ENCODE results near the gene JAG1.

DNA sequence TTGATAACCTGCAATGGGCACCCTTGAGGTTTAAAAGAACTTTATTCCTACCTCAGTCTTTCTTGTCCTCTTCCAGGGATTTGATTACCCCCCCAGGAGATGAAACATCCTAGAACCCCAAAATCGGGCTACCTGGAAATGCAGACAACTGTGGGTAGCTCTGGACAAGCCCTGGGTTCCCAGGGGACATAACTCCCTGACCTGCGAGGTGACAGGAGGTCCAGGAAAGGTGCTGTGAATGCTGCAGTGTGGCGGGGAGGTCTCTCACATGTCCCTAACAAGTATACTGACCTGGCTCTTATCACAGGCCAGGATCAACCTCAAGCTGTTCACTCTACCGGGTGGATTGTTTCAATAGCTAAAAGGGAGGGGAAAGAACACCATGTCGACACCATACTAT lies 11.6 kb downstream of the JAG1 start:
- no peak for TF ChIP-seq RAD21 (conservative IDR thresholded peaks at IDR 0.05)
- TF ChIP-seq, protein P1, sequence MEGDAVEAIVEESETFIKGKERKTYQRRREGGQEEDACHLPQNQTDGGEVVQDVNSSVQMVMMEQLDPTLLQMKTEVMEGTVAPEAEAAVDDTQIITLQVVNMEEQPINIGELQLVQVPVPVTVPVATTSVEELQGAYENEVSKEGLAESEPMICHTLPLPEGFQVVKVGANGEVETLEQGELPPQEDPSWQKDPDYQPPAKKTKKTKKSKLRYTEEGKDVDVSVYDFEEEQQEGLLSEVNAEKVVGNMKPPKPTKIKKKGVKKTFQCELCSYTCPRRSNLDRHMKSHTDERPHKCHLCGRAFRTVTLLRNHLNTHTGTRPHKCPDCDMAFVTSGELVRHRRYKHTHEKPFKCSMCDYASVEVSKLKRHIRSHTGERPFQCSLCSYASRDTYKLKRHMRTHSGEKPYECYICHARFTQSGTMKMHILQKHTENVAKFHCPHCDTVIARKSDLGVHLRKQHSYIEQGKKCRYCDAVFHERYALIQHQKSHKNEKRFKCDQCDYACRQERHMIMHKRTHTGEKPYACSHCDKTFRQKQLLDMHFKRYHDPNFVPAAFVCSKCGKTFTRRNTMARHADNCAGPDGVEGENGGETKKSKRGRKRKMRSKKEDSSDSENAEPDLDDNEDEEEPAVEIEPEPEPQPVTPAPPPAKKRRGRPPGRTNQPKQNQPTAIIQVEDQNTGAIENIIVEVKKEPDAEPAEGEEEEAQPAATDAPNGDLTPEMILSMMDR (IDR thresholded peaks at IDR 0.05; ENCODE audit: poor library complexity, severe bottlenecking) = no peak
- TF ChIP-seq, protein P2, sequence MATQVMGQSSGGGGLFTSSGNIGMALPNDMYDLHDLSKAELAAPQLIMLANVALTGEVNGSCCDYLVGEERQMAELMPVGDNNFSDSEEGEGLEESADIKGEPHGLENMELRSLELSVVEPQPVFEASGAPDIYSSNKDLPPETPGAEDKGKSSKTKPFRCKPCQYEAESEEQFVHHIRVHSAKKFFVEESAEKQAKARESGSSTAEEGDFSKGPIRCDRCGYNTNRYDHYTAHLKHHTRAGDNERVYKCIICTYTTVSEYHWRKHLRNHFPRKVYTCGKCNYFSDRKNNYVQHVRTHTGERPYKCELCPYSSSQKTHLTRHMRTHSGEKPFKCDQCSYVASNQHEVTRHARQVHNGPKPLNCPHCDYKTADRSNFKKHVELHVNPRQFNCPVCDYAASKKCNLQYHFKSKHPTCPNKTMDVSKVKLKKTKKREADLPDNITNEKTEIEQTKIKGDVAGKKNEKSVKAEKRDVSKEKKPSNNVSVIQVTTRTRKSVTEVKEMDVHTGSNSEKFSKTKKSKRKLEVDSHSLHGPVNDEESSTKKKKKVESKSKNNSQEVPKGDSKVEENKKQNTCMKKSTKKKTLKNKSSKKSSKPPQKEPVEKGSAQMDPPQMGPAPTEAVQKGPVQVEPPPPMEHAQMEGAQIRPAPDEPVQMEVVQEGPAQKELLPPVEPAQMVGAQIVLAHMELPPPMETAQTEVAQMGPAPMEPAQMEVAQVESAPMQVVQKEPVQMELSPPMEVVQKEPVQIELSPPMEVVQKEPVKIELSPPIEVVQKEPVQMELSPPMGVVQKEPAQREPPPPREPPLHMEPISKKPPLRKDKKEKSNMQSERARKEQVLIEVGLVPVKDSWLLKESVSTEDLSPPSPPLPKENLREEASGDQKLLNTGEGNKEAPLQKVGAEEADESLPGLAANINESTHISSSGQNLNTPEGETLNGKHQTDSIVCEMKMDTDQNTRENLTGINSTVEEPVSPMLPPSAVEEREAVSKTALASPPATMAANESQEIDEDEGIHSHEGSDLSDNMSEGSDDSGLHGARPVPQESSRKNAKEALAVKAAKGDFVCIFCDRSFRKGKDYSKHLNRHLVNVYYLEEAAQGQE (IDR thresholded peaks at IDR 0.05; ENCODE audit: borderline replicate concordance) = no peak

Data from neural cell (in vitro differentiated cells).